Right ventricle myocardium inferior (tissue), 1 donor: ENCODE measurements around the gene SELENOO. TPM values are rescaled to one million over a fixed set of nuclear protein-coding genes. Genes with fewer than 3 reads are reported as not detected.

Source experiments
- total RNA-seq: library from RNA; stranded (reverse); fragmentation: NEBNext Ultra II Directional; extraction: Animal tissue kit (Norgen Biotek cat#: 25700); gene quantifications from one replicate; pipeline ENCODE4 v1.2.1, GENCODE V29; 2021
- donor health status: DM: no; HTN: yes; CAD: no; lungs with severe emphysema.

SELENOO gene
- total RNA-seq, 1 donor from 2014 or later, result 15.5 TPM

Other genes starting within 250 kb of the SELENOO start
- gene PIM3, start 240.2 kb upstream of the SELENOO start, total RNA-seq, result 56.9 TPM
- not detected for gene IL17REL, start 188.2 kb upstream of the SELENOO start, total RNA-seq
- not detected for gene TTLL8, start 142.7 kb upstream of the SELENOO start, total RNA-seq
- gene MLC1, start 115.6 kb upstream of the SELENOO start, total RNA-seq, result 0.05 TPM
- not detected for gene MOV10L1, start 111.0 kb upstream of the SELENOO start, total RNA-seq
- 0.43 TPM for gene PANX2, start 30.3 kb upstream of the SELENOO start, total RNA-seq
- 22.3 TPM for gene TRABD, start 15.1 kb upstream of the SELENOO start, total RNA-seq
- gene TUBGCP6, start 44.0 kb downstream of the SELENOO start, total RNA-seq, result 17.5 TPM
- 14.5 TPM for gene HDAC10, start 50.3 kb downstream of the SELENOO start, total RNA-seq
- 18.2 TPM for gene MAPK12, start 60.7 kb downstream of the SELENOO start, total RNA-seq
- gene MAPK11, start 69.4 kb downstream of the SELENOO start, total RNA-seq, result 10.0 TPM
- 70.6 TPM for gene PLXNB2, start 106.6 kb downstream of the SELENOO start, total RNA-seq
- 1.7 TPM for gene DENND6B, start 126.0 kb downstream of the SELENOO start, total RNA-seq
- gene PPP6R2, start 142.3 kb downstream of the SELENOO start, total RNA-seq, result 42.4 TPM